Measurements from ENCODE around the gene TPCN2.
"Not testable (repeated sequence)": the region's sequence is repeated elsewhere in the genome, so short reads cannot be mapped to it uniquely, and the experiment has no call there.

Gene TPCN2

GRCh38 chr11:69048694-69049489 is at the start of gene TPCN2:
Gene TPCN2, plus strand, starts transcription at chr11:69048932. Its CDS starts 66 bp downstream, at chr11:69048998.
- peak; percentile 88 for DNase-seq
- in situ Hi-C loops (cut with HindIII; ENCODE audit: low pct_ligation_motif_present, low pct_unique_long_range_greater_than_20kb, low sequenced_read_pairs) = no loop called here

- DNase-seq = no peak
- in situ Hi-C loops (cut with HindIII; ENCODE audit: low pct_ligation_motif_present, low pct_unique_long_range_greater_than_20kb, low sequenced_read_pairs) = no loop called here
Measured at GRCh38 chr11:68999093-68999747, 49.5 kb upstream of the TPCN2 start.

GRCh38 chr11:68999748-69000355 is 48.9 kb upstream of the TPCN2 start:
- in situ Hi-C loops (cut with HindIII; ENCODE audit: low pct_ligation_motif_present, low pct_unique_long_range_greater_than_20kb, low sequenced_read_pairs) = not testable (repeated sequence)

GRCh38 chr11:69000391-69000790 is 48.3 kb upstream of the TPCN2 start:
- DNase-seq = no peak
- in situ Hi-C loops (cut with HindIII; ENCODE audit: low pct_ligation_motif_present, low pct_unique_long_range_greater_than_20kb, low sequenced_read_pairs) = no loop called here

More at GRCh38 chr11:68999748-69000355, 48.9 kb upstream of the TPCN2 start:
- not testable (repeated sequence) for DNase-seq

GRCh38 chr11:69000831-69001242 is 47.9 kb upstream of the TPCN2 start:
- in situ Hi-C loops (cut with HindIII; ENCODE audit: low pct_ligation_motif_present, low pct_unique_long_range_greater_than_20kb, low sequenced_read_pairs) = no loop called here
- DNase-seq = peak; percentile 36

- in situ Hi-C loops (cut with HindIII; ENCODE audit: low pct_ligation_motif_present, low pct_unique_long_range_greater_than_20kb, low sequenced_read_pairs) = no loop called here
- no peak for DNase-seq
Measured at GRCh38 chr11:69001243-69002081, 47.3 kb upstream of the TPCN2 start.

GRCh38 chr11:69002110-69002569 is 46.6 kb upstream of the TPCN2 start:
- no peak for DNase-seq
- in situ Hi-C loops (cut with HindIII; ENCODE audit: low pct_ligation_motif_present, low pct_unique_long_range_greater_than_20kb, low sequenced_read_pairs) = no loop called here

GRCh38 chr11:69002570-69003231 is 46.0 kb upstream of the TPCN2 start:
- no peak for DNase-seq
- in situ Hi-C loops (cut with HindIII; ENCODE audit: low pct_ligation_motif_present, low pct_unique_long_range_greater_than_20kb, low sequenced_read_pairs) = no loop called here

- in situ Hi-C loops (cut with HindIII; ENCODE audit: low pct_ligation_motif_present, low pct_unique_long_range_greater_than_20kb, low sequenced_read_pairs) = no loop called here
- no peak for DNase-seq
Measured at GRCh38 chr11:69003301-69003865, 45.3 kb upstream of the TPCN2 start.

- in situ Hi-C loops (cut with HindIII; ENCODE audit: low pct_ligation_motif_present, low pct_unique_long_range_greater_than_20kb, low sequenced_read_pairs) = no loop called here
- DNase-seq = no peak
Measured at GRCh38 chr11:69003866-69004367, 44.8 kb upstream of the TPCN2 start.

- in situ Hi-C loops (cut with HindIII; ENCODE audit: low pct_ligation_motif_present, low pct_unique_long_range_greater_than_20kb, low sequenced_read_pairs) = no loop called here
- DNase-seq = no peak
Measured at GRCh38 chr11:69004411-69005182, 44.1 kb upstream of the TPCN2 start.

GRCh38 chr11:69005183-69005630 is 43.5 kb upstream of the TPCN2 start:
- in situ Hi-C loops (cut with HindIII; ENCODE audit: low pct_ligation_motif_present, low pct_unique_long_range_greater_than_20kb, low sequenced_read_pairs) = no loop called here
- DNase-seq = no peak

- in situ Hi-C loops (cut with HindIII; ENCODE audit: low pct_ligation_motif_present, low pct_unique_long_range_greater_than_20kb, low sequenced_read_pairs) = no loop called here
- DNase-seq = no peak
Measured at GRCh38 chr11:69005631-69006368, 42.9 kb upstream of the TPCN2 start.

- in situ Hi-C loops (cut with HindIII; ENCODE audit: low pct_ligation_motif_present, low pct_unique_long_range_greater_than_20kb, low sequenced_read_pairs) = no loop called here
- DNase-seq = no peak
Measured at GRCh38 chr11:69006816-69007215, 41.9 kb upstream of the TPCN2 start.

GRCh38 chr11:69007975-69008381 is 40.8 kb upstream of the TPCN2 start:
- in situ Hi-C loops (cut with HindIII; ENCODE audit: low pct_ligation_motif_present, low pct_unique_long_range_greater_than_20kb, low sequenced_read_pairs) = no loop called here
- DNase-seq = no peak

- in situ Hi-C loops (cut with HindIII; ENCODE audit: low pct_ligation_motif_present, low pct_unique_long_range_greater_than_20kb, low sequenced_read_pairs) = no loop called here
- DNase-seq = peak; percentile 81
Measured at GRCh38 chr11:69008737-69009440, 39.8 kb upstream of the TPCN2 start.
